IPS-18c (cell line): Measurements from ENCODE around the gene KRTAP5-6.

Experiments
- H3K4me3 ChIP-seq: 2 replicates; pipeline ENCODE4 v1.7.0; 2013; ENCODE audit warnings: low read depth, mild to moderate bottlenecking, low read length, moderate library complexity; ENCODE audit not compliant: insufficient read depth
- H3K9me3 ChIP-seq: one replicate; pipeline ENCODE4 v1.6.1; 2013; ENCODE audit warnings: mild to moderate bottlenecking, low read length, moderate library complexity; ENCODE audit not compliant: control insufficient read depth, insufficient read depth

Gene KRTAP5-6

GRCh38 chr11:1735271-1735670 lies 38.3 kb downstream of the KRTAP5-6 start:
- Histone ChIP-seq H3K4me3 (no peak overlapping the region), H3K9me3 (no peaks in the 10 kb centered on the region)

GRCh38 chr11:1736447-1736992 lies 39.5 kb downstream of the KRTAP5-6 start:
- H3K4me3 ChIP-seq: no peak overlapping the region
- peaks cover 2% of the 10 kb centered on the region for H3K9me3 ChIP-seq

- Histone ChIP-seq H3K4me3 (no peak overlapping the region), H3K9me3 (peaks cover 2% of the 10 kb centered on the region)
Observed at GRCh38 chr11:1737080-1737757, 40.2 kb downstream of the KRTAP5-6 start.

GRCh38 chr11:1738380-1738779 lies 41.4 kb downstream of the KRTAP5-6 start:
- Histone ChIP-seq H3K4me3 (no peak overlapping the region), H3K9me3 (peaks cover 2% of the 10 kb centered on the region)

- H3K9me3 ChIP-seq: peaks cover 2% of the 10 kb centered on the region
- no peak overlapping the region for H3K4me3 ChIP-seq
Observed at GRCh38 chr11:1739576-1739975, 42.6 kb downstream of the KRTAP5-6 start.

GRCh38 chr11:1740786-1741530 lies 44.0 kb downstream of the KRTAP5-6 start:
- Histone ChIP-seq H3K4me3 (no peak overlapping the region), H3K9me3 (peaks cover 2% of the 10 kb centered on the region)

GRCh38 chr11:1741741-1742140 lies 44.7 kb downstream of the KRTAP5-6 start:
- Histone ChIP-seq H3K4me3 (no peak overlapping the region), H3K9me3 (peaks cover 2% of the 10 kb centered on the region)

- H3K4me3 ChIP-seq: no peak overlapping the region
- H3K9me3 ChIP-seq: peaks cover 2% of the 10 kb centered on the region
Observed at GRCh38 chr11:1742371-1742770, 45.4 kb downstream of the KRTAP5-6 start.

GRCh38 chr11:1742869-1743584 lies 46.0 kb downstream of the KRTAP5-6 start:
- no peak overlapping the region for H3K4me3 ChIP-seq
- peaks cover 2% of the 10 kb centered on the region for H3K9me3 ChIP-seq

GRCh38 chr11:1743585-1744136 lies 46.7 kb downstream of the KRTAP5-6 start:
- H3K4me3 ChIP-seq: no peak overlapping the region
- H3K9me3 ChIP-seq: peaks cover 2% of the 10 kb centered on the region

GRCh38 chr11:1744137-1744886 lies 47.3 kb downstream of the KRTAP5-6 start:
- H3K4me3 ChIP-seq: no peak overlapping the region
- H3K9me3 ChIP-seq: peaks cover 2% of the 10 kb centered on the region

GRCh38 chr11:1744891-1745700 lies 48.1 kb downstream of the KRTAP5-6 start:
- Histone ChIP-seq H3K9me3 (peaks cover 2% of the 10 kb centered on the region), H3K4me3 (no peak overlapping the region)

- H3K9me3 ChIP-seq: peaks cover 2% of the 10 kb centered on the region
- H3K4me3 ChIP-seq: no peak overlapping the region
Observed at GRCh38 chr11:1745701-1746320, 48.8 kb downstream of the KRTAP5-6 start.

GRCh38 chr11:1746511-1746931 lies 49.5 kb downstream of the KRTAP5-6 start:
- Histone ChIP-seq H3K4me3 (no peak overlapping the region), H3K9me3 (no peaks in the 10 kb centered on the region)

GRCh38 chr11:1746956-1747752 lies 50.2 kb downstream of the KRTAP5-6 start:
- Histone ChIP-seq H3K4me3 (no peak overlapping the region), H3K9me3 (no peaks in the 10 kb centered on the region)
